Lower lobe of right lung (tissue), 2 donors: ENCODE measurements around the gene NCLN. TPM values are rescaled to one million over a fixed set of nuclear protein-coding genes. Genes with fewer than 3 reads are reported as not detected.

Source experiments
- ATAC-seq, 2 donors: fragments of 200-7000 bp; cut with Tn5 transposase; one replicate each; pipeline ENCODE4 v1.9.1; 2020 to 2022; ENCODE audit warnings: mild to moderate bottlenecking in 2 of 2, moderate library complexity in 2 of 2
- DNase-seq: peaks from one replicate; pipeline ENCODE4 v3.0.0-alpha.2; 2020
- H3K27ac ChIP-seq: fragments of 200-600 bp; one replicate; pipeline ENCODE4 v1.8.0; 2022
- H3K27me3 ChIP-seq: fragments of 200-600 bp; one replicate; pipeline ENCODE4 v1.8.0; 2022; ENCODE audit warnings: low read depth
- H3K36me3 ChIP-seq: fragments of 200-600 bp; one replicate; pipeline ENCODE4 v1.8.0; 2022; ENCODE audit warnings: mild to moderate bottlenecking
- H3K4me1 ChIP-seq: fragments of 200-600 bp; one replicate; pipeline ENCODE4 v1.8.0; 2022
- H3K4me3 ChIP-seq: fragments of 200-600 bp; one replicate; pipeline ENCODE4 v1.8.0; 2022; ENCODE audit warnings: mild to moderate bottlenecking
- H3K9me3 ChIP-seq: fragments of 200-600 bp; one replicate; pipeline ENCODE4 v1.8.0; 2022
- CTCF ChIP-seq: fragments of 200-600 bp; IDR thresholded peaks from one replicate; pipeline ENCODE4 v1.8.0; 2022; ENCODE audit warnings: antibody characterized with exemption, mild to moderate bottlenecking
- intact Hi-C: fragments of 100-400 bp; cut with DNase I; formaldehyde crosslinking; loops from one replicate; pipeline ENCODE4 v1.11.0; 2022
- total RNA-seq: library from RNA; stranded (reverse); fragmentation: NEBNext Ultra II Directional; extraction: Animal tissue kit (Norgen Biotek cat#: 25700); gene quantifications from one replicate; pipeline ENCODE4 v1.2.1, GENCODE V29; 2021
- donor health status: DM: no; HTN: yes; CAD: no; lungs with severe emphysema.

The NCLN gene
- total RNA-seq, 1 donor from 2014 or later: 68.8 TPM

GRCh38 chr19:3257071-3257470, 71.3 kb downstream of the NCLN start:
- Histone ChIP-seq H3K4me3 (no peak overlapping the region), H3K4me1 (no peaks in the 10 kb centered on the region), H3K36me3 (no peaks in the 10 kb centered on the region), H3K9me3 (no peaks in the 10 kb centered on the region), H3K27me3 (peaks cover 5% of the 10 kb centered on the region), H3K27ac (no peak overlapping the region)
- intact Hi-C loops: no loop called here
- no peak for TF ChIP-seq CTCF
- DNase-seq (no peak), ATAC-seq (no peak)

Other genes with a start within 250 kb of the NCLN start
- gene ZNF77, start 241.0 kb upstream of the NCLN start, total RNA-seq: 5.3 TPM
- gene TLE6, start 208.4 kb upstream of the NCLN start, total RNA-seq: 4.2 TPM
- 42.7 TPM for gene TLE2, start 156.7 kb upstream of the NCLN start, total RNA-seq
- gene TLE5, start 123.4 kb upstream of the NCLN start, total RNA-seq: 413 TPM
- 60.6 TPM for gene GNA11, start 91.6 kb upstream of the NCLN start, total RNA-seq
- 24.2 TPM for gene GNA15, start 49.9 kb upstream of the NCLN start, total RNA-seq
- gene S1PR4, start 7.2 kb upstream of the NCLN start, total RNA-seq: 35.7 TPM
- gene CELF5, start 38.7 kb downstream of the NCLN start, total RNA-seq: not detected
- gene NFIC, start 180.7 kb downstream of the NCLN start, total RNA-seq: 132 TPM